AG10803 (cell line): ENCODE measurements around the gene LYRM7.

Source experiments
- DNase-seq: peaks from one replicate; pipeline ENCODE4 v3.0.0; 2010; ENCODE audit warnings: low read depth
- H3K4me3 ChIP-seq: 2 replicates; pipeline ENCODE4 v1.5.1; 2011; ENCODE audit warnings: mild to moderate bottlenecking, low read length, control low read depth
- CTCF ChIP-seq: conservative IDR thresholded peaks from 2 replicates; pipeline ENCODE4 v1.5.1; 2011; ENCODE audit warnings: mild to moderate bottlenecking, low read length, control low read depth, inconsistent platforms

LYRM7 gene

GRCh38 chr5:131198625-131199024 lies 27.9 kb downstream of the LYRM7 start:
- no peak for TF ChIP-seq CTCF
- no peak overlapping the region for H3K4me3 ChIP-seq
- peak; percentile 25 for DNase-seq

- no peak for DNase-seq
- H3K4me3 ChIP-seq, result no peak overlapping the region
- TF ChIP-seq CTCF, result no peak
These were observed 29.8 kb downstream of the LYRM7 start for GRCh38 chr5:131200560-131200959.

- TF ChIP-seq CTCF, result no peak
- DNase-seq, result no peak
These were observed 34.2 kb downstream of the LYRM7 start for GRCh38 chr5:131204964-131205363.

GRCh38 chr5:131206061-131206460 lies 35.3 kb downstream of the LYRM7 start:
- no peak for DNase-seq
- no peak for TF ChIP-seq CTCF
- no peak overlapping the region for H3K4me3 ChIP-seq

More at GRCh38 chr5:131204964-131205363, 34.2 kb downstream of the LYRM7 start:
- no peak overlapping the region for H3K4me3 ChIP-seq

- no peak for TF ChIP-seq CTCF
- DNase-seq, result no peak
- H3K4me3 ChIP-seq, result no peak overlapping the region
These were observed 36.0 kb downstream of the LYRM7 start for GRCh38 chr5:131206772-131207171.

- H3K4me3 ChIP-seq, result no peak overlapping the region
- no peak for DNase-seq
- TF ChIP-seq CTCF, result no peak
These were observed 38.4 kb downstream of the LYRM7 start for GRCh38 chr5:131209175-131209505.

- no peak for DNase-seq
- H3K4me3 ChIP-seq, result no peak overlapping the region
- TF ChIP-seq CTCF, result no peak
These were observed 38.9 kb downstream of the LYRM7 start for GRCh38 chr5:131209506-131210150.
